Measurements from ENCODE around the gene BAHCC1. TPM values are rescaled to one million over a fixed set of nuclear protein-coding genes. Genes with fewer than 3 reads are reported as not detected.

BAHCC1 gene
- total RNA-seq, 1 donor, result 6.5 TPM

GRCh38 chr17:81388612-81389367 is 6.5 kb upstream of the BAHCC1 start:
- TF ChIP-seq CTCF (IDR thresholded peaks at IDR 0.05; ENCODE audit: insufficient read depth, low read depth, low read length), result no peak
- DNase-seq (ENCODE audit: low read depth), result peak; percentile 29
- no peak overlapping the region for H3K4me3 ChIP-seq (ENCODE audit: low read depth, low read length)

- no peak overlapping the region for H3K4me3 ChIP-seq (ENCODE audit: low read depth, low read length)
- no peak for DNase-seq (ENCODE audit: low read depth)
- TF ChIP-seq CTCF (IDR thresholded peaks at IDR 0.05; ENCODE audit: insufficient read depth, low read depth, low read length), result no peak
These were observed 5.7 kb upstream of the BAHCC1 start for GRCh38 chr17:81389585-81389984.

GRCh38 chr17:81390029-81390872 is 5.0 kb upstream of the BAHCC1 start:
- DNase-seq (ENCODE audit: low read depth), result no peak
- no peak overlapping the region for H3K4me3 ChIP-seq (ENCODE audit: low read depth, low read length)
- TF ChIP-seq CTCF (IDR thresholded peaks at IDR 0.05; ENCODE audit: insufficient read depth, low read depth, low read length), result no peak

- DNase-seq (ENCODE audit: low read depth), result no peak
- no peak overlapping the region for H3K4me3 ChIP-seq (ENCODE audit: low read depth, low read length)
- no peak for TF ChIP-seq CTCF (IDR thresholded peaks at IDR 0.05; ENCODE audit: insufficient read depth, low read depth, low read length)
These were observed 4.4 kb upstream of the BAHCC1 start for GRCh38 chr17:81390873-81391255.

- TF ChIP-seq CTCF (IDR thresholded peaks at IDR 0.05; ENCODE audit: insufficient read depth, low read depth, low read length), result no peak
- DNase-seq (ENCODE audit: low read depth), result no peak
- peak overlapping the region; percentile 70 for H3K4me3 ChIP-seq (ENCODE audit: low read depth, low read length)
These were observed 3.8 kb upstream of the BAHCC1 start for GRCh38 chr17:81391293-81391935.

- TF ChIP-seq CTCF (IDR thresholded peaks at IDR 0.05; ENCODE audit: insufficient read depth, low read depth, low read length), result no peak
- peak overlapping the region; percentile 70 for H3K4me3 ChIP-seq (ENCODE audit: low read depth, low read length)
- DNase-seq (ENCODE audit: low read depth), result peak; percentile 87
These were observed 3.0 kb upstream of the BAHCC1 start for GRCh38 chr17:81391936-81392908.
